H9 (cell line): Measurements from ENCODE around the gene EFNA1. TPM values are rescaled to one million over a fixed set of nuclear protein-coding genes. Genes with fewer than 3 reads are reported as not detected.

ENCODE experiments used
- DNase-seq: peaks from one replicate; pipeline ENCODE4 v3.0.0-alpha.2; 2017
- H2AFZ ChIP-seq: one replicate; pipeline ENCODE4 v1.6.1; 2013; ENCODE audit warnings: mild to moderate bottlenecking, low read length, control low read depth, moderate library complexity
- H2AK5ac ChIP-seq: 2 replicates; pipeline ENCODE4 v1.6.1; 2013; ENCODE audit warnings: low read length, control low read depth, mixed read lengths; ENCODE audit not compliant: insufficient read length
- H2BK120ac ChIP-seq: one replicate; pipeline ENCODE4 v1.6.1; 2013; ENCODE audit warnings: low read depth, mild to moderate bottlenecking, low read length, control low read depth, inconsistent platforms; ENCODE audit not compliant: poor library complexity, severe bottlenecking
- H2BK12ac ChIP-seq: 2 replicates; pipeline ENCODE4 v1.6.1; 2013; ENCODE audit warnings: low read length, control low read depth, mixed read lengths, low read depth; ENCODE audit not compliant: insufficient read length
- H2BK15ac ChIP-seq: 2 replicates; pipeline ENCODE4 v1.6.1; 2013; ENCODE audit warnings: low read depth, low read length, control low read depth
- H2BK20ac ChIP-seq: one replicate; pipeline ENCODE4 v1.6.1; 2013; ENCODE audit warnings: low read depth, mild to moderate bottlenecking, low read length, control low read depth, inconsistent platforms; ENCODE audit not compliant: poor library complexity, severe bottlenecking
- H2BK5ac ChIP-seq: 2 replicates; pipeline ENCODE4 v1.6.1; 2013; ENCODE audit warnings: low read length, control low read depth, mixed read lengths; ENCODE audit not compliant: insufficient read length
- H3K14ac ChIP-seq: 2 replicates; pipeline ENCODE4 v1.6.1; 2013; ENCODE audit warnings: low read length, control low read depth; ENCODE audit not compliant: insufficient read depth
- H3K18ac ChIP-seq: 2 replicates; pipeline ENCODE4 v1.6.1; 2013; ENCODE audit warnings: low read depth, mild to moderate bottlenecking, mixed read lengths, low read length, control low read depth; ENCODE audit not compliant: insufficient read length
- H3K23ac ChIP-seq: 2 replicates; pipeline ENCODE4 v1.6.1; 2013; ENCODE audit warnings: low read length, control low read depth, mixed read lengths, low read depth; ENCODE audit not compliant: insufficient read length
- H3K23me2 ChIP-seq: 2 replicates; pipeline ENCODE4 v1.6.1; 2013; ENCODE audit warnings: low read depth, mild to moderate bottlenecking, mixed read lengths, low read length, control low read depth; ENCODE audit not compliant: insufficient read length, poor library complexity, severe bottlenecking
- H3K27ac ChIP-seq: 2 replicates; pipeline ENCODE4 v1.5.1; 2013; ENCODE audit warnings: low read length, control low read depth, mixed read lengths, low read depth; ENCODE audit not compliant: insufficient read length
- H3K27me3 ChIP-seq: 2 replicates; pipeline ENCODE4 v1.6.1; 2013; ENCODE audit warnings: low read length, control low read depth, inconsistent platforms; ENCODE audit not compliant: insufficient read depth
- H3K4ac ChIP-seq: 2 replicates; pipeline ENCODE4 v1.6.1; 2013; ENCODE audit warnings: low read depth, mild to moderate bottlenecking, control low read depth, inconsistent platforms, low read length, moderate library complexity
- H3K4me1 ChIP-seq: 2 replicates; pipeline ENCODE4 v1.6.1; 2013; ENCODE audit warnings: low read length, control low read depth, inconsistent platforms; ENCODE audit not compliant: insufficient read depth
- H3K4me2 ChIP-seq: 2 replicates; pipeline ENCODE4 v1.6.1; 2013; ENCODE audit warnings: low read length, control low read depth, mixed read lengths; ENCODE audit not compliant: insufficient read length, insufficient read depth
- H3K56ac ChIP-seq: 2 replicates; pipeline ENCODE4 v1.6.1; 2013; ENCODE audit warnings: low read depth, mild to moderate bottlenecking, mixed read lengths, low read length, control low read depth; ENCODE audit not compliant: insufficient read length
- H3K79me1 ChIP-seq: 2 replicates; pipeline ENCODE4 v1.6.1; 2013; ENCODE audit warnings: low read depth, mild to moderate bottlenecking, moderate library complexity, low read length, control low read depth, inconsistent platforms; ENCODE audit not compliant: insufficient read depth, poor library complexity, severe bottlenecking
- H3K79me2 ChIP-seq: 2 replicates; pipeline ENCODE4 v1.6.1; 2013; ENCODE audit warnings: low read length, control low read depth, inconsistent platforms; ENCODE audit not compliant: insufficient read depth
- H3K9ac ChIP-seq: 2 replicates; pipeline ENCODE4 v1.6.1; 2013; ENCODE audit warnings: low read length, control low read depth, mixed read lengths; ENCODE audit not compliant: insufficient read length; ENCODE audit errors: extremely low read depth
- H3K9me3 ChIP-seq: one replicate; pipeline ENCODE4 v1.6.1; 2013; ENCODE audit warnings: low read depth, low read length, inconsistent platforms; ENCODE audit not compliant: control insufficient read depth
- H3T11ph ChIP-seq: one replicate; pipeline ENCODE4 v1.6.1; 2013; ENCODE audit warnings: mild to moderate bottlenecking, low read length, control low read depth, inconsistent platforms
- H4K20me1 ChIP-seq: one replicate; pipeline ENCODE4 v1.6.1; 2013; ENCODE audit not compliant: control insufficient read depth, insufficient read length, insufficient read depth
- H4K5ac ChIP-seq: 2 replicates; pipeline ENCODE4 v1.6.1; 2013; ENCODE audit warnings: low read depth, mild to moderate bottlenecking, mixed read lengths, low read length, control low read depth; ENCODE audit not compliant: insufficient read length
- H4K8ac ChIP-seq: replicated peaks from 2 replicates; pipeline ENCODE4 v1.6.1; 2013; ENCODE audit warnings: low read length, control low read depth, mixed read lengths, low read depth; ENCODE audit not compliant: insufficient read length
- H4K91ac ChIP-seq: 2 replicates; pipeline ENCODE4 v1.6.1; 2013; ENCODE audit warnings: low read depth, mild to moderate bottlenecking, moderate library complexity, mixed read lengths, low read length, control low read depth; ENCODE audit not compliant: insufficient read length
- H3K27ac Mint-ChIP-seq, 3 experiments: 2 replicates in 2 of 3; 3 replicates in 1 of 3; pipeline ENCODE4 v1.8.0; 2020 to 2021; ENCODE audit warnings: mixed read lengths in 3 of 3, mild to moderate bottlenecking in 1 of 3, moderate library complexity in 1 of 3
- H3K27me3 Mint-ChIP-seq: 2 replicates; pipeline ENCODE4 v1.8.0; 2021; ENCODE audit warnings: low read depth, mild to moderate bottlenecking, moderate library complexity, mixed read lengths
- H3K36me3 Mint-ChIP-seq, 3 experiments: 2 replicates in 2 of 3; 3 replicates in 1 of 3; pipeline ENCODE4 v1.8.0; 2020 to 2021; ENCODE audit warnings: low read depth in 3 of 3, mixed read lengths in 3 of 3; ENCODE audit not compliant: insufficient read depth in 1 of 3
- H3K4me1 Mint-ChIP-seq, 2 experiments: 2 replicates each; pipeline ENCODE4 v1.8.0; 2020; ENCODE audit warnings: mixed read lengths in 2 of 2
- H3K4me3 Mint-ChIP-seq, 2 experiments: 2 replicates in 1 of 2; 3 replicates in 1 of 2; pipeline ENCODE4 v1.8.0; 2020 to 2021; ENCODE audit warnings: mild to moderate bottlenecking in 2 of 2, mixed read lengths in 2 of 2, moderate library complexity in 1 of 2
- H3K9me3 Mint-ChIP-seq, 2 experiments: 2 replicates in 1 of 2; 3 replicates in 1 of 2; pipeline ENCODE4 v1.8.0; 2020; ENCODE audit warnings: mild to moderate bottlenecking in 2 of 2, mixed read lengths in 2 of 2, moderate library complexity in 1 of 2
- WGBS: extraction: QIAGEN DNeasy Blood & Tissue Kit; methylation state at CpG from one replicate; pipeline ENCODE4 v1.1.7; 2013; ENCODE audit warnings: missing lambda C conversion rate, low lambda C conversion rate, mixed read lengths; ENCODE audit not compliant: insufficient read length; ENCODE audit errors: extremely low coverage; 5-methylcytosine and 5-hydroxymethylcytosine counted together
- total RNA-seq: library from RNA; stranded (reverse); gene quantifications from 2 replicates; pipeline ENCODE4 v1.2.1, GENCODE V29; 2021
- TF ChIP-seq, protein P1 (sequence below): fragments of 200-600 bp; sonication (generic); conservative IDR thresholded peaks from 3 replicates; pipeline ENCODE4 v1.8.0; 2021; ENCODE audit warnings: antibody characterized with exemption, mild to moderate bottlenecking

The EFNA1 gene
- total RNA-seq, 1 experiment from 2014 or later, result 1.4 TPM

DNA sequence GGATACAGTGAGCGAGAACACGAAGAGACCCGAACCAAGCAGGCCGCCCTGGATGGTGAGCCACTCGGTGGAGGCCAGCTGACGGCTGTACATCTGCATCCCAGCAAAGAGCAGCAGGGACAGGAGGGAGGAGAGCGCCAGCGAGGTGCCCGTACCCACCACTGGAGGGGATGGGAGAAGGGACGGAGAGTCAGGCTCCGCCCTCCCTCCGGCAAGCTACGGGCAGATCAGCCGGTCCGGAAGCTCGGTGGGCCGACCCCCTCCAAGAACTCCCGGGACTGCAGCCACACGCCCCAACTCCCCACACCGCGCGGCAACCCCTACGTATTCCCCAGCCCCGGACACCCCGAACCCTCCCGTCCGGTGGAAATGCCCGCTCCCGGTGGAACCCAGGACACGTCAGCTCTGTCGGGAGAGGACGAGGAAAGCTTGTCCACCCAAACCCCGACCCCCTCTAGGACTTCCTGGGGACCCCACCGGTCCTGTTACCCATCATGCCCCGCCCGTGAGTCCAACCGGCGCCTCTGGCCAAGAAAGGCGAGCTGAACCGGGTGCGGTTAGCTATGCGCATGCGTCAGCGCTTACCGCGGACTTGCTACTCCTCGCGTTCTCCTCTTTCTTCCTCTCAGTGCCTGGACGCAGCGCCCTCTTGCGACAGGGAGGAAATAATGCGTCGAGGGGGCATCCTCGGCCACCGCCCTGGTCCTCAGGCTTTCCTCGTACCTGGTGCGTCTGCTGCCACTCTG, 45.2 kb downstream of the EFNA1 start, which contains the start of gene KRTCAP2:
KRTCAP2 (minus strand) TSS at position 573 of the 746 bp plus-strand sequence; CDS start at position 493, 80 bp downstream.
- Histone ChIP-seq H4K5ac (no peak within 1 kb of the TSS), H2BK12ac (no peak within 1 kb of the TSS), H4K91ac (no peak within 1 kb of the TSS), H3K23ac (no peak within 1 kb of the TSS), H2AK5ac (no peak within 1 kb of the TSS), H3K23me2 (peaks cover 18% of the 10 kb centered on the region), H3T11ph (no peak within 1 kb of the TSS), H2BK120ac (no peak within 1 kb of the TSS), H2AFZ (no peak within 1 kb of the TSS), H3K9ac (peak within 1 kb of the TSS; percentile 76), H3K56ac (no peak within 1 kb of the TSS), H3K79me2 (no peaks in the 10 kb centered on the region; the same call in 1 of the 2 replicates), H3K9me3 (no peaks in the 10 kb centered on the region), H4K8ac (no peak within 1 kb of the TSS), H3K4me1 (no peaks in the 10 kb centered on the region), H3K27ac (no peak within 1 kb of the TSS), H2BK15ac (no peak within 1 kb of the TSS), H3K18ac (peak within 1 kb of the TSS; percentile 43), H3K79me1 (no peaks in the 10 kb centered on the region), H2BK5ac (no peak within 1 kb of the TSS), H3K27me3 (no peaks in the 10 kb centered on the region), H4K20me1 (no peaks in the 10 kb centered on the region), H3K4me2 (peak within 1 kb of the TSS; percentile 75), H3K14ac (peak within 1 kb of the TSS; percentile 40; the same call in 1 of the 2 replicates), H3K4ac (no peak within 1 kb of the TSS), H2BK20ac (no peak within 1 kb of the TSS)
- H3K4me3 Mint-ChIP-seq, result peak within 1 kb of the TSS; percentile 92 to 97
- H3K27me3 Mint-ChIP-seq, result no peaks in the 10 kb centered on the region; the same call in none of the 2 replicates
- peaks cover 14 to 41% (median 32%) of the 10 kb centered on the region in 3 experiments for H3K36me3 Mint-ChIP-seq
- peak within 1 kb of the TSS; percentile 93 to 95 (median 95) for H3K27ac Mint-ChIP-seq
- peaks cover 23 to 37% of the 10 kb centered on the region in 2 experiments for H3K4me1 Mint-ChIP-seq
- DNase-seq, result peak; percentile 97
- TF ChIP-seq, protein P1, sequence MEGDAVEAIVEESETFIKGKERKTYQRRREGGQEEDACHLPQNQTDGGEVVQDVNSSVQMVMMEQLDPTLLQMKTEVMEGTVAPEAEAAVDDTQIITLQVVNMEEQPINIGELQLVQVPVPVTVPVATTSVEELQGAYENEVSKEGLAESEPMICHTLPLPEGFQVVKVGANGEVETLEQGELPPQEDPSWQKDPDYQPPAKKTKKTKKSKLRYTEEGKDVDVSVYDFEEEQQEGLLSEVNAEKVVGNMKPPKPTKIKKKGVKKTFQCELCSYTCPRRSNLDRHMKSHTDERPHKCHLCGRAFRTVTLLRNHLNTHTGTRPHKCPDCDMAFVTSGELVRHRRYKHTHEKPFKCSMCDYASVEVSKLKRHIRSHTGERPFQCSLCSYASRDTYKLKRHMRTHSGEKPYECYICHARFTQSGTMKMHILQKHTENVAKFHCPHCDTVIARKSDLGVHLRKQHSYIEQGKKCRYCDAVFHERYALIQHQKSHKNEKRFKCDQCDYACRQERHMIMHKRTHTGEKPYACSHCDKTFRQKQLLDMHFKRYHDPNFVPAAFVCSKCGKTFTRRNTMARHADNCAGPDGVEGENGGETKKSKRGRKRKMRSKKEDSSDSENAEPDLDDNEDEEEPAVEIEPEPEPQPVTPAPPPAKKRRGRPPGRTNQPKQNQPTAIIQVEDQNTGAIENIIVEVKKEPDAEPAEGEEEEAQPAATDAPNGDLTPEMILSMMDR, result peak; percentile 94
- no CpG with 5 or more reads among the region's 57 CpGs for WGBS
- H3K9me3 Mint-ChIP-seq, result no peaks in the 10 kb centered on the region
